GM19035 (cell line): ENCODE results near the gene LAIR2.
A peak's percentile ranks its signal among the peaks of the same experiment; 100 is the strongest.

Experiments
- ATAC-seq: cut with Tn5 transposase; IDR thresholded peaks from one replicate; pipeline ENCODE4 v1.9.1; 2021; ENCODE audit not compliant: unreplicated experiment

LAIR2 gene, protein sequence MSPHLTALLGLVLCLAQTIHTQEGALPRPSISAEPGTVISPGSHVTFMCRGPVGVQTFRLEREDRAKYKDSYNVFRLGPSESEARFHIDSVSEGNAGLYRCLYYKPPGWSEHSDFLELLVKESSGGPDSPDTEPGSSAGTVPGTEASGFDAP

DNA sequence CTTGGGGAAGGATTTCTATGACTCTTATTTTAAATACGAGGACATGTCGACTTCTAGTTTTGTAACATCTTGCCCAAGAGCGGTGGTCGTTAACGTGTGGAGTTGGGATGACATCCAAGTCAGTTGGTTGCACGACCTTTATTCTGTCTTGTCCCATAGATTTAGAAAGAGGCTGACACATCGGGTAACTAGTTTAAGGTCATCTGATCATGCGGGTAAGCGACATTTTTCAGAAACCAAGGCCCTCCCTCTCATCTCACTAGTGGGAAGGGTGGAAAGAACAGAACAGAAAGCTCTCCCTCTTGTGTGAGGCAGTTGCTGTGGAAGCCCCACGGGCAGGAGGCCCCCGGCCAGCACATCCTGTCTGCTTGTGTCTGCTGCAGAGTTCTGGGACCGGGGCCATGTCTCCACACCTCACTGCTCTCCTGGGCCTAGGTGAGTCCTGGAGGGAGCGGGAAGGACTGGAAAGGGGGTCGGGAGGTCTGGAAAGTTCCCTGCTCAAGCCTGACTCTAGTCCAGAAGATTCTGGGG, at the start of gene LAIR2:
Gene LAIR2, plus strand, starts transcription at position 314 of the 531 bp plus-strand sequence. Its CDS starts 88 bp downstream, at position 402.
- ATAC-seq: no peak

DNA sequence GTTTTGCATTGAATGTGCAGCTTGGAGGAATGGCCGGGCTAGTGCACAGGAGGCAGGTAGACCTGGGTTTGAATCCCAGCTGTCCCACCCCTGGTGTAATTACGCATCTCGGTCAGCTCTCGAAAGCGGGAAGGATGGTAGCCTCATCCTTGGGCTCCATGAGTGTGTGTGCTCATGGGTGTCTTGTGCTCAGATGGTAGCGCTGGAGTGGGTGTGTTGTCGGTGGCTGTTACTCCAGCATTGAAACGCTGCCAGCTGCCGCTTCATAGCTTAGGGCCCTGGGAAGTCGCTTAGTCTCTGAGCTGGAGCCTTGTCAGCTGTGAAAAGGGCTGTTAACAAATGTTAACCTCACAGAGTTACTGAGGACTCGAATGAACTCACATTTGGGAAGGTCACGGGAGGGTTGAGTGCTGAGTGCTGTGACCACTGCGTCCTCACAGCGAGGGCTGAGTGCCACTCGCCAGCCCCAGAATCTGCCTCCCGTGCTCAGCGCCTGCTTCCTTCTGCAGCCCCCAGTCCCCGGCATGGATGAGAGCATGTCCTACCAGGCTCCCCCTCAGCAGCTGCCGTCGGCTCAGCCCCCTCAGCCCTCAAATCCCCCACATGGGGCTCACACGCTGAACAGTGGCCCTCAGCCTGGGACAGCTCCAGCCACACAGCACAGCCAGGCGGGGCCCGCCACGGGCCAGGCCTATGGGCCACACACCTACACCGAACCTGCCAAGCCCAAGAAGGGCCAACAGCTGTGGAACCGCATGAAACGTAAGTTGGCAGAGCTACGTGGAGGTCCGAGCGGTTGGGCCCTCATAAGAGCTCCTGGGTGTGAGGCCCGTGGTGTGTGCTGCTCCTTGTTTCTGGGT, 48.5 kb upstream of the LAIR2 start:
- no peak for ATAC-seq

DNA sequence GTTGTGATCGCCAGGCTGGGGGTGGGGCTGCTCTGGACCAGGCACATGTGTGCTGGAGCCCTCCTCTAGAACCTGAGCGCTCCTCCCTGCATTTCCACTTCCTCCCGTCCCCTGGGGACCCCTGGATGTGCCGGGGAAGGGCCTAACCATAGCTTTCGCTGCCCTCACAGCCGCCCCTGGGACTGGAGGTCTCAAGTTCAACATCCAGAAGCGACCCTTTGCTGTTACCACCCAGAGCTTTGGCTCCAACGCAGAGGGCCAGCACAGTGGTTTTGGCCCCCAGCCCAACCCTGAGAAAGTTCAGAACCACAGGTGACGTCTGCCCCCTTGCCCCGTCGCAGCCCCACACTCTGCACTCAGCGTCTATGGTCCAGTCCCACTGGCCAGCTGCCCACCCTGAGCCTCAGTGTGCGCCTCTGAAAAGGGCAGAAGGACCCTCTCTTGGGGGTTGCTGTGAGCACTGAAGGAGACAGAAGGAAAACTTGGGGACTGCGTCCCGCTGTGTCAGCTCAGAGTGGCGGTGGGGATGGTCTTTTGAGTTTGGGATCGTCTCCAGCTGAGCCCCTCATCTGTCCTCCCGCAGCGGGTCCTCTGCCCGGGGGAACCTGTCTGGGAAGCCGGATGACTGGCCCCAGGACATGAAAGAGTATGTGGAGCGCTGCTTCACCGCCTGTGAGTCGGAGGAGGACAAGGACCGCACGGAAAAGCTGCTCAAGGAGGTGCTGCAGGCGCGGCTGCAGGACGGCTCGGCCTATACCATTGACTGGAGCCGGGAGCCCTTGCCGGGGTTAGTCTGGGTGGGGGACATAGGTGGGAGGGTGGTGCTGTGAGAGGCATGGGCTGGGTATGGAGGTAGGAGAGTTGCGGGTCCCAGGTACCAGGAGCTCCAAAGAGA, 47.6 kb upstream of the LAIR2 start:
- ATAC-seq: no peak

DNA sequence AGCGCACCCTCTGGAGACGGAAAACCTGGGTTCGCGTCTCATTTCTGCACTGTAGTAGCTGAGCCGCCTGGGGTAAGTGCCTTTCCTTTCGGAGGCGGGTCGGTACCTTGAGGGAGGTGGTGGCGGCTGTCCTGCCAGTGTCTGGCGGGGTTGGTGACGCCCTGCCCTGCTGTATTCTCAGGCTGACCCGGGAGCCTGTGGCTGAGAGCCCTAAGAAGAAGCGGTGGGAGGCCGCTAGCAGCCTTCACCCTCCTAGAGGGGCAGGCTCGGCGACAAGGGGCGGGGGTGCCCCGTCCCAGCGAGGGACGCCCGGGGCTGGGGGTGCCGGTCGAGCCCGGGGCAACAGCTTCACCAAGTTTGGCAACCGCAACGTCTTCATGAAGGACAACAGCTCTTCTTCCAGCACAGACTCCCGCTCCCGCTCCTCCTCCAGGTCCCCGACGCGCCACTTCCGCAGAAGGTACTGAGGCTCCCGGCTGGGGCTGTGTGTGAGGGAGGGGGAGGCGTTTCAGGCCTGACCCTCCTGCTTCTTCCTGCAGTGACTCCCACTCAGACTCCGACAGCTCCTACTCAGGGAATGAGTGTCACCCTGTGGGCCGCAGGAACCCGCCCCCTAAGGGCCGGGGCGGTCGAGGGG, 46.7 kb upstream of the LAIR2 start:
- ATAC-seq: no peak

DNA sequence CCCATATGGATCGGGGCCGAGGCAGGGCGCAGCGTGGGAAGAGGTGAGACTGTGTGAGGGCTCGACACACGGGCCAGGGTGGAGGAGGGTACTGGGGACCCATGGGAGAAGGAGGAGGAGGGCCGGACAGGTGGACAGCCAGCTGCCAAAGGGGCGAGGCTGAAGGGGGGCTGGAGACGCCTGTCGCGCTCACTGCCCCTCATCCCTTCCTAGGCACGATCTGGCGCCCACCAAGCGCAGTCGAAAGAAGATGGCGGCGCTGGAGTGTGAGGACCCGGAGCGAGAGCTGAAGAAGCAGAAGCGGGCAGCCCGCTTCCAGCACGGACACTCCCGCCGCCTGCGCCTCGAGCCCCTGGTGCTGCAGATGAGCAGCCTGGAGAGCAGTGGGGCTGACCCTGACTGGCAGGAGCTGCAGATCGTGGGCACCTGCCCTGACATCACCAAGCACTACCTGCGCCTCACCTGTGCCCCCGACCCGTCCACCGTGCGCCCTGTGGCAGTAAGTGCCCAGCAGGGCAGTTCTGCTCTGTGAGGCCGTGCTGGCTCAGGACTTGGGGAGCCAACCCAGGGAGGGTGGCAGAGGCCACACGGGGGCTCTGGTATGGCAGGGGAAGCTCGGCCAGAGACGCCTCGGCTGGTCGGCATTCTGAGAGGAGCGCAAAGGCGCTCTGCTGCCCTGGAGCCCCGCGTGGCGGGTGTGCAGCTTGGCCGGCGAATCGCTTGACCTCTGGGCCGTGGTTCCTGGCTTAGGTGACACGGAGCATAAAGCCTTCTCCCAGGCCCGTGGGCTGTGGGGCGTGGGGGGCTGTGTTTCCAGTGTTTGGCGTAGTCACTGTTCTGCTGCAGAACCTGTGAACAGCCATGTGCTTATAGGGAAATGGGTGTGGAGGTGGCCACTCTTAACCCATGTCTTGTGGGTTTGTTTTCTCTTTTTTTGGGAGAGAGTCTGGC, 45.9 kb upstream of the LAIR2 start:
- no peak for ATAC-seq

DNA sequence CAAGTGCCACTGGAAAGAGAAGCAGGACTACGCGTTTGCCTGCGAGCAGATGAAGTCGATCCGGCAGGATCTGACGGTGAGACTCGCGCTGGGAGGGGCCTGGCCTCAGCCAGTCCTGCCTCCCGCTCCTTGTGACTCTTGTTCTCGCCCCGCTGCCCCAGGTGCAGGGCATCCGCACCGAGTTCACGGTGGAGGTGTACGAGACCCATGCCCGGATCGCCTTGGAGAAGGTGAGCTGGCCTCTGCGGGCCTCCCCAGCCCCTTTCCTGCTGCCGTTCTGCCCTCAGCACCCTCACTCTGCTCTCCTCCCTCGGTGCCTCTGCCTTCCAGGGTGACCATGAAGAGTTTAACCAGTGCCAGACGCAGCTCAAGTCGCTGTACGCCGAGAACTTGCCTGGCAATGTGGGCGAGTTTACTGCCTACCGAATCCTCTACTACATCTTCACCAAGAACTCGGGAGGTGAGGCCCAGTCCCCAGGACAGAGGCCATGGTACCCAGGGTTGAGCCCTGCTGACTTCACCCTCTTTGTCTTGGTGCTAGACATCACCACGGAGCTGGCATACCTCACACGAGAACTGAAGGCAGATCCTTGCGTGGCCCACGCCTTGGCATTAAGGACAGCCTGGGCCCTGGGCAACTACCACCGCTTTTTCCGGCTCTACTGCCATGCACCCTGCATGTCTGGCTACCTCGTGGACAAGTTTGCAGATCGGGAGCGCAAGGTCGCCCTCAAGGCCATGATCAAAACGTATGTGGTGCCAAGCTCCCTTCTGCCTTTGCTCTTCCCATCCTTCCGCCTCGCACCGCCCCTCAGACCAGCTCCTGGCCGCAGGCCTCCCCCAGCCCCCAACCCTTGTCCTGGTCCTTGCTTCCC, 44.6 kb upstream of the LAIR2 start:
- ATAC-seq: no peak

DNA sequence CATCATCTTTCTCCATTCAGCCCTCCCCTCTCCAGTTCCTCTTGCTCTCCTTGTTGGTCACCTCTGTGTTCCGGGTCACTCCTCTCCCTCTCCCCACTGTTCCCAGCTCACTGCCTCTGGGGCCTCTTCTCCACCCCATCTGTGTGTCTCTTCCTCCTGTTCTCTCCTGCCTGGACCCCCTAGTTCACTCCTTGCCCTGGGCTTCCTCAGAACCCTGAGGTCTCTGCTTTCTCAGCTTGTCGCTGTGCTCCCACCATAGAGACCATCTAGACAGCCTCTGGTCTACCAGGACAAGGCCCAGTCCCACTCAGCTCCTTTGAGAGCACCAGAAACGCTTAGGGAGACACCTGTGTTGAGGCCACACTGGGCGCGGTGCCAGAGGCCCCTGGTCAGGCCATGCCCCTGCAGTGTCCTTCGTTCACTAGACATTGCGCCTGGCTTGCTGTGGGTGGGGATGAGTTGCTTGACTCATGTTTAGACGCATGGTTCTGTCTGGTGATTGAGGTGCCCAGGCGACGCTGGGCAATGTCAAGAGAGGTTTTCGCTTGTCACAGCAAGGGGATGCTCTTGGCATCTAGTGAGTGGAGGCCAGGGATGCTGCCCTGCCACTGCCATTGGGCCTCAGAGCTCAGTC, 43.9 kb upstream of the LAIR2 start:
- ATAC-seq: no peak

DNA sequence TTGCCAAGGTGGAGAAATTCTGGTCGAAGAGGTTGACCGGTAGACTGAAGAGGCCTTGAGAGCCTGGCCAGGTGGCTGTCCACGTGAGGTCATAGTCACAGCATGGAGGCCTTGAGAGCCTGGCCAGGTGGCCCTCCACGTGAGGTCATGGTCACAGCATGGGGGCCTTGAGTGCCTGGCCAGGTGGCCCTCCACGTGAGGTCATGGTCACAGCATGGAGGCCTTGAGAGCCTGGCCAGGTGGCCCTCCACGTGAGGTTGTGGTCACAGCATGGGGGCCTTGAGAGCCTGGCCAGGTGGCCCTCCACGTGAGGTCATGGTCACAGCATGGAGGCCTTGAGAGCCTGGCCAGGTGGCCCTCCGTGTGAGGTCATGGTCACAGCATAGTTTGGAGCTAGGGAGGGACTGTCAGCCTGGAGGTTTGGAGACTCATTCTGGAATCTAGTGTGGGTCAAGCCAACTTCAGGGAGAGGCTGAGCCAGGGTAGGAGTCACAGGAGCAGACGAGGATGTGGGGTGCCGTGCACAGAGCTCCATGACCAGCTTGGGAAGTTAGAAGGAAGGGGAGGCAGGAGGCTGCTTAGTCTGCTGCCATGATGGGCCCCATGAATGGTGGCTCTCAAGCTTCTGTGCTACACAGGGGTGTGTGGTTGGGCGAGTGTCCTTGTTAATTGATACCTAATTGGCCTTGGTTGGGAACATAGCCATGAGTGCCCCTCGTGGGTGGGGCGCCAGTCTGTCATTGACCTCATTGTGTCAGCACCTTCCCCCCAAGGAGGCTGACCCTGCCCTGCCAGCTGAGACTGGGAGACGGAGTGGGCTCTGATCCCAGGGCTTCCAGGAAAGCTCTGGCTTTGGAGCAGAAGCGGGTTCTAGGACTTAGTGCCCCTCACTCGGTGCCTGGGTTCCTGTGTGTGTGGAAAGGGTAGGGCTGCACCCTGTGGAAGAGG, 43.1 kb upstream of the LAIR2 start:
- ATAC-seq: no peak

DNA sequence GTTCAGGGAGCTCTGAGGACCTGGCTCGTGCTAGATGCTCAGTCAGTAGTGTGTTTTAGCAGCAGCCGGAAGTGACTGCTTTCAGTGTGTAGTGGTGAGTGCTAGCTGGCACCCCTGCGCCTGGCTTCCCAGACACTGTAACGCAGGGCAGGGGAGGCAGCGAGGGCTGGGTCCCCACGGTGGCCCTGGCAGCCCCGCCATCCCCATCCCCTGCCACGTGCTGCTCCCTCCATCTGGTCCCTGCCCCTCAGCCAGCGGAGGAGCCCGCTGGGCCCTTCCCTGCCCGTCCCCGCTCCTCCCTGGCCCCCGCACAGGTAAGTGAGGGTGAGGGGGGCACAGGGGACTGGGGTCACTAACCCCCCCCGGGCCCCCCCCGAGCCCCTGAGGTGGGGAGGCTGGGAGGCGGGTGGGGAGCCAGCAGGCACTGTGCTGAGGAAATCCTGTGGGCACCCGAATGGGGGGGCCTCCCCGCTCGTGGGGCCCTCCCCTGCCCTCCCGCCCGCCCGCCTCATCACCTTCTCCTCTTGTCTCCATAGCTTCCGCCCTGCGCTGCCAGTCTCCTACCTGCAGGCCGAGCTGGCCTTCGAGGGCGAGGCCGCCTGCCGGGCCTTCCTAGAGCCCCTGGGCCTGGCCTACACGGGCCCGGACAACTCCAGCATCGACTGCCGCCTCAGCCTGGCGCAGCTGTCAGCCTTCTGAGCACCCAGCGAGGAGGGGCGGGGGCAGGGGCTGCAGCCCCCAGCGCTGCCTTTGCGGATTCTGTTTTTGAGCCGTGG, 42.2 kb upstream of the LAIR2 start:
- ATAC-seq: no peak

DNA sequence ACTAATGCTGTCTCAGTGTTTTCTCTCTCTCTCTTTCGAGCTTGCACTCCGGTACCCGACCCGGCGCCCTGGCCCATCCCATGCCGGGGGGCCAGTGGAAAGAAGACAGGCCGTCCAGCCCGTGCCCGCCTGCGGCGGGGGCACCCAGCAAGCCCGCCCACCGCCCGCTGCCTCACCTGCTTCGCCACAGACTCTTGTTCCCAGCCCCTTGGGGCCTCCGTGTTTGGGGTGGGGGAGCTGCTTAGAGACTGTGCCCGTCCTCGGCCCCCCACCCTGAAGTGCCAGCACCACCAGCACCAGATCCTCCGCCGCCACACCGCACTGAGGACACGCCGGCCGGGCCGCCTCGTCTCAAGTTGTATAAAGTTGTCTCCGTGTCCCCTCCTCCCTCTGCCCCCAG, 41.4 kb upstream of the LAIR2 start:
- no peak for ATAC-seq

DNA sequence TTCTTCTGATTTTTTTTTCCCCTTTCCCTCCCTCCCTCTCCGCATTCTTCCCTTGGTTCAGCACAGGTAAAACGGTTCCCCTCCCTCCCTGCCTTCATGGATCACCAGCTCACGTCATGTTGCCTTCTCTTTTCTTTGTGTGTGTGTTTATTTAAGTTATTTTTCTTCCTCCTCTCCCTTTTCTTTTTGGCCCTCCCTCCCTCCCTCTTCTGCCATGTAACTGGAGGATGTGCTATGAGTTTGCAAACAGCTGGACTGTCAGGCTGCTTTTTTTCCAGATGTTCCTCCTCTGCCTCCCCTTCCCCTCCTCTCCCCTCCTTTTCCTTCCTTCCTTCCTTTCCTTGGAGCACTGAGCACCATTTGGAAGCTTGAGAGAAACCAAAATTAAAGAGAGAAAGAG, 41.0 kb upstream of the LAIR2 start:
- ATAC-seq: no peak

DNA sequence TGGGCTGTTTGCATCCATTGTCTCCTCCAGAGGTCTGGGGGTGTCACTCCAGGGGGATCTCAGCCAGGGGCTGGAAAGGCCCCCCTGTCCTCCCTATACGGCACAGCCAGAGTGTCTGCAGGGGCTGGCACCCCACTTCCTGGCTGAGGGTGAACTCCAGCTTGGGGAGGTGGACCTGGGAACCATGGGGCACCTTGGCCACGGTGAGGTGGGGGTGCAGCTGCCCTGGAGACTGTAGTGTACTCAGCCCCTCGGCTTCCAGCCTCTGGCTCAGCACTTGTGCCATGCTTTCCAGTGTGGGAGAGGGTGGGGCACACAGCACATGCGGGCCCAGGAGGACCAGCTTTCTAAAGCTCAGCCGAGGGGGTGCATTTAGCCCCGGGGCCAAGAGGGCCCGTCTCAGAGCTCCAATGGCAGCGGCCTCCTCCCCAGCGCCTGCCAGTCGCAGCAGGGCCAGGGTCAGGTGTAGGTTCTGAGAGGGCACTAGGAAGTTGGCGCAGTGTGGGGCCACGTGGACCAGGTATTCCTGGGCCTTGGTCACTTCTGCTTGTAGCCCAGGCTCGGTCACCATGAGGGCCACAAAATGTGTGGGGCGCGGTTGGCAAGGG, 40.5 kb upstream of the LAIR2 start:
- ATAC-seq: no peak

DNA sequence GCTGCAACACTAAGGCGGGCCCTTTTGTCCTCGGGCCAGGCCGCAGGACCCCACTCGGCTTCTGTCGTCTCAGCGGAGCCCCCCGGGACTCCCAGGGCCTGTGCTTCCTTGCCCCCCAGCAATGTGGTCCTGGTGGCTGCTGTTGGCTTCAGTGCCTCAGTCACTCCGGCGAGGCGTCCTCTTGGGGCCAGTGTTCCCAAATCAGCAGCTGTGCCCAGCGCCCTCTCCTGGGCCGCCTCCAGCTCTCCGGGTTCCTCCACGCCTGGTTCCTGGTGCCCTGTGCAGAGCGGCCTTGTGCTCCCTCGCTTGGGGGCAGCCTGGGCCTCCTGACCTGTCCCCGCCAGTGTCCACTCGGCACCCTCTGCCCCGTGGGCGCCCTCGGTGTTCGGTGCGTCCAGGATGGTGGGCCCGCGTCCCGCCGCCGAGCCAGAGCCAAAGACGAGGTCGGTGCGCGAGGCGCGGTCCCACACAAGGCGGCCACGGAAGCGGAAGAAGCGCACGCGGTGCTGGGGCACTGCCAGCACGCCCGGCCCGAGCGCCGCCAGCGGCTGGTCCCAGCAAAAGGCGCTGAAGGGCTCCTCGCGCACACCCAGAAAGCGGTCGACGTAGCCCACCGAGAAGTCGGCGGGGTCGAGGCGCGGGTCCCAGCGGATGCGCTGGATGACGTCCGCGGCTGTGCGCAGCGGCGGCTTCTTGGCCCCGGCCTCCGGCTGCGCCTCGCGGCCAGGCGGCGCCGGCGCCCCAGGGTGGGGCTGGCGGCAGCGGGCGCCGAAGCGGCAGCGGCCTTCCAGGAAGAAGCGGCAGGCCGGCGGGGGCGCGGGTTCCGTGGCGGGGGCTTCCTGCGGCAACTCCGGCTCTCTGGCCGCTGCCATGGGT, 39.7 kb upstream of the LAIR2 start:
- peak; percentile 20 for ATAC-seq

DNA sequence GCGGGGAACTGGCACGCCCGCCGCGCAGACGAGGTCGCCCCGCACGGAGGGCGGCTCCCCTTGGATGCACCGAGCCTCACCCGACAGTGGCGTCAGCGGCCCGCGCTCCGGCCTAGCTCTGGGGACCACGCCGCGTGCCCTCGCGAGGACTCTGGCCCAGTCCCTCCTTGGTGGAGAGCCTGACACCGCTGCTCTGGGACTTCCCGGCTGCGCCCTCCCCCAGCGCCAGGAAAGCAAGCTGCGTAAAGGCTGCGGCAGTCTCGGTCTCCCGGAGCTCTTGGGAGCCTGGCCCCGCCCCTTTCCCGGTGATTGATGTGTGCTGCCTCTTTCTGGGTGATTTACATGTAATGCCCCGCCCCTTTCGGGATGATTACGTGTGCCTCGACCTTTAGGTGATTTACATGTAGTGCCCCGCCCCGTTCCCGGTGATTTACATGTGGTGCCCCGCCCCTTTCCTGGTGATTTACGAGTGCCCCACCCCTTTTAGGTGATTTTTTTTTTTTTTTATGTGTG, 39.0 kb upstream of the LAIR2 start, which contains the start of gene LENG9:
Gene LENG9, minus strand, starts transcription at position 248 of the 513 bp plus-strand sequence. CDS start 252 bp downstream, outside the sequence.
- ATAC-seq: peak; percentile 65
